Stomach smooth muscle (tissue), 2 donors: Measurements from ENCODE around the gene ARL6IP4.
"Not testable (repeated sequence)": the region's sequence is repeated elsewhere in the genome, so short reads cannot be mapped to it uniquely, and the experiment has no call there.

Experiments
- H3K27ac ChIP-seq: one replicate; pipeline ENCODE4 v1.7.0; 2013; ENCODE audit warnings: mild to moderate bottlenecking, low read length, inconsistent platforms
- H3K27me3 ChIP-seq, 2 donors: one replicate each; pipeline ENCODE4 v1.7.0; 2013; ENCODE audit warnings: low read length in 2 of 2; ENCODE audit not compliant: insufficient read depth in 2 of 2, control insufficient read depth in 1 of 2
- H3K36me3 ChIP-seq, 2 donors: one replicate each; pipeline ENCODE4 v1.7.0; 2013; ENCODE audit warnings: low read length in 2 of 2; ENCODE audit not compliant: control insufficient read depth in 2 of 2, insufficient read depth in 2 of 2
- H3K4me1 ChIP-seq: one replicate; pipeline ENCODE4 v1.7.0; 2013; ENCODE audit warnings: low read length; ENCODE audit not compliant: control insufficient read depth, insufficient read depth
- H3K4me3 ChIP-seq, 2 donors: one replicate each; pipeline ENCODE4 v1.7.0; 2013; ENCODE audit warnings: low read length in 2 of 2
- H3K9ac ChIP-seq, 2 donors: one replicate each; pipeline ENCODE4 v1.7.0; 2013; ENCODE audit warnings: low read length in 2 of 2, mild to moderate bottlenecking in 1 of 2
- H3K9me3 ChIP-seq, 2 donors: one replicate each; pipeline ENCODE4 v1.7.0; 2013; ENCODE audit warnings: low read length in 2 of 2; ENCODE audit not compliant: control insufficient read depth in 2 of 2
- donor health status: healthy.
- donor health status: Pancreatic carcinoma.

ARL6IP4 gene

GRCh38 chr12:122980183-122981035, at the start of gene ARL6IP4:
Gene ARL6IP4 (plus strand): TSS chr12:122980681. CDS start chr12:122981140, 459 bp downstream.
- no peaks in the 10 kb centered on the region for H3K27me3 ChIP-seq
- peak within 1 kb of the TSS; percentile 69 for H3K27ac ChIP-seq
- H3K36me3 ChIP-seq = peaks cover 0 to 17% of the 10 kb centered on the region in 2 donors
- no peaks in the 10 kb centered on the region for H3K9me3 ChIP-seq
- peak within 1 kb of the TSS; percentile 80 to 84 for H3K9ac ChIP-seq
- H3K4me1 ChIP-seq = peaks cover 80% of the 10 kb centered on the region
- peak within 1 kb of the TSS; percentile 87 to 89 for H3K4me3 ChIP-seq

GRCh38 chr12:122932207-122932606, 48.3 kb upstream of the ARL6IP4 start:
- no peaks in the 10 kb centered on the region for H3K9me3 ChIP-seq
- no peak overlapping the region for H3K27ac ChIP-seq
- H3K36me3 ChIP-seq = peaks cover 0 to 2% of the 10 kb centered on the region in 2 donors
- H3K4me3 ChIP-seq = no peak overlapping the region
- no peaks in the 10 kb centered on the region for H3K4me1 ChIP-seq
- H3K9ac ChIP-seq = no peak overlapping the region
- no peaks in the 10 kb centered on the region for H3K27me3 ChIP-seq

- H3K27ac ChIP-seq = no peak overlapping the region
- H3K27me3 ChIP-seq = no peaks in the 10 kb centered on the region
- H3K4me1 ChIP-seq = no peaks in the 10 kb centered on the region
- H3K4me3 ChIP-seq = no peak overlapping the region
- H3K9me3 ChIP-seq = no peaks in the 10 kb centered on the region
- H3K9ac ChIP-seq = no peak overlapping the region
- H3K36me3 ChIP-seq = peaks cover 0 to 5% of the 10 kb centered on the region in 2 donors
Observed at GRCh38 chr12:122934722-122935121, 45.8 kb upstream of the ARL6IP4 start.

DNA sequence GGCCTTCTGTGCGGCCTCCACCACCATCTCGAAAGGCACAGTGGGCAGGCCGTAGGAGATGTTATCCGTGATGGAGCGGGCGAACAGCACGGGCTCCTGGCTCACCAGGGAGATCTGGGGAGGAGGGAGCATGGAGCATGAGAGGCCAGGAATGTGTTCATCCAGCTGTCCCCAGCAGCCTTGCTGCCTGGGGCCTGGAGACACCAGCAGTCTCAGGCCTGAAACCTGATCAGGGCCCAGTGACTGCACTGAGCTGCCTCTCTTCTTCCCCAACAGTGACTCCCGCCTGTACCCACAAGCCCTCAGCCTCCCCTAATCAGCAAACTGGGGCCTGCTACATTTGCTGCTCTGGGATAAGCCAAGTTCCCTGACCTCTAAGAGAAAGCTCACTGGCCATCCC, 45.2 kb upstream of the ARL6IP4 start:
- Histone ChIP-seq H3K9ac (no peak overlapping the region), H3K27ac (no peak overlapping the region), H3K27me3 (no peaks in the 10 kb centered on the region), H3K9me3 (no peaks in the 10 kb centered on the region), H3K36me3 (peaks cover 0 to 5% of the 10 kb centered on the region in 2 donors), H3K4me1 (no peaks in the 10 kb centered on the region), H3K4me3 (no peak overlapping the region)

GRCh38 chr12:122937622-122938091, 42.8 kb upstream of the ARL6IP4 start:
- H3K27me3 ChIP-seq = no peaks in the 10 kb centered on the region
- peaks cover 0 to 3% of the 10 kb centered on the region in 2 donors for H3K36me3 ChIP-seq
- no peaks in the 10 kb centered on the region for H3K9me3 ChIP-seq
- no peak overlapping the region for H3K9ac ChIP-seq
- no peaks in the 10 kb centered on the region for H3K4me1 ChIP-seq
- H3K27ac ChIP-seq = no peak overlapping the region
- H3K4me3 ChIP-seq = no peak overlapping the region

DNA sequence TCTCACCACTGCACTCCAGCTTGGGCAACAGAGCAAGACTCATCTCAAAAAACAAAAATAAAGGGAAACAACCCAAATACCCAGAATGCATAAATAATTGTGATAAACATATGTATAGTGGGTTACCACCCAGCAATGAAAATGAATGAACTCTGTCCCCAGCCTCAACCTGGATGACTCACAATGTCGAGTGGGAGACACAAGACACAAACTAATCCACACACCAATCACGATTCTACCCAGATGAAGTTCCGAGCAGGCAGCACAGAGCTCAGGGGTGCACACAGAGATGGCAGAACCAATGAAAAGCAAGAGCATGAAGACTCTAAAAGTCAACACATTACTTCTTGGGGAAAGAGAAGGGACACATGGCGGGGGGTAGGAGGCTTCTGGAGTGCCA, 41.4 kb upstream of the ARL6IP4 start:
- Histone ChIP-seq H3K27me3 (no peaks in the 10 kb centered on the region), H3K36me3 (peaks cover 0 to 3% of the 10 kb centered on the region in 2 donors), H3K4me1 (peaks cover 3% of the 10 kb centered on the region), H3K4me3 (no peak overlapping the region), H3K9ac (no peak overlapping the region), H3K9me3 (no peaks in the 10 kb centered on the region), H3K27ac (no peak overlapping the region)

- not testable (repeated sequence) for H3K9ac ChIP-seq, H3K4me3 ChIP-seq, H3K9me3 ChIP-seq, H3K36me3 ChIP-seq, H3K27ac ChIP-seq, H3K4me1 ChIP-seq, H3K27me3 ChIP-seq
Observed at GRCh38 chr12:122941351-122941750, 39.1 kb upstream of the ARL6IP4 start.

DNA sequence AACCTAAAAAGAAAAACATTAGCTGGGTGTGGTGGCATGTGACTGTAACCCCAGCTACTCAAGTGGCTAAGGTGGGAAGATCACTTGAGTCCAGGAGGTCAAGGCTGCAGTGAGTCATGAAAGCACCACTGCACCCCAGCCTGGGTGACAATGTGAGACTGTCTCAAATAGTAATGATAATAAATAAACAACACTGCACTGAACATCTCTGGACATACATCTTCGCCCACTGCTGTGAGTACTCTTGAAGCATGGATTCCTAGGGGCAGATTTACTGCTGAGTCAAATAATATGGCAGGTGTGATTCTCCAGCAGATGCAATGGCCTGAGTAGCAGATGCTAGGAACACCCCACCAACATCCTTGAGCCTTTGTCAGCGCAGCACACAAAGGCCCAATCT, 37.8 kb upstream of the ARL6IP4 start:
- Histone ChIP-seq H3K4me3 (no peak overlapping the region), H3K27ac (no peak overlapping the region), H3K27me3 (no peaks in the 10 kb centered on the region), H3K9me3 (no peaks in the 10 kb centered on the region), H3K36me3 (peaks cover 0 to 3% of the 10 kb centered on the region in 2 donors), H3K4me1 (peaks cover 18% of the 10 kb centered on the region), H3K9ac (no peak overlapping the region)

GRCh38 chr12:122943196-122943595, 37.3 kb upstream of the ARL6IP4 start:
- H3K4me1 ChIP-seq = peaks cover 18% of the 10 kb centered on the region
- no peaks in the 10 kb centered on the region for H3K9me3 ChIP-seq
- H3K27ac ChIP-seq = no peak overlapping the region
- H3K36me3 ChIP-seq = no peaks in the 10 kb centered on the region
- H3K4me3 ChIP-seq = no peak overlapping the region
- H3K9ac ChIP-seq = no peak overlapping the region
- H3K27me3 ChIP-seq = no peaks in the 10 kb centered on the region

DNA sequence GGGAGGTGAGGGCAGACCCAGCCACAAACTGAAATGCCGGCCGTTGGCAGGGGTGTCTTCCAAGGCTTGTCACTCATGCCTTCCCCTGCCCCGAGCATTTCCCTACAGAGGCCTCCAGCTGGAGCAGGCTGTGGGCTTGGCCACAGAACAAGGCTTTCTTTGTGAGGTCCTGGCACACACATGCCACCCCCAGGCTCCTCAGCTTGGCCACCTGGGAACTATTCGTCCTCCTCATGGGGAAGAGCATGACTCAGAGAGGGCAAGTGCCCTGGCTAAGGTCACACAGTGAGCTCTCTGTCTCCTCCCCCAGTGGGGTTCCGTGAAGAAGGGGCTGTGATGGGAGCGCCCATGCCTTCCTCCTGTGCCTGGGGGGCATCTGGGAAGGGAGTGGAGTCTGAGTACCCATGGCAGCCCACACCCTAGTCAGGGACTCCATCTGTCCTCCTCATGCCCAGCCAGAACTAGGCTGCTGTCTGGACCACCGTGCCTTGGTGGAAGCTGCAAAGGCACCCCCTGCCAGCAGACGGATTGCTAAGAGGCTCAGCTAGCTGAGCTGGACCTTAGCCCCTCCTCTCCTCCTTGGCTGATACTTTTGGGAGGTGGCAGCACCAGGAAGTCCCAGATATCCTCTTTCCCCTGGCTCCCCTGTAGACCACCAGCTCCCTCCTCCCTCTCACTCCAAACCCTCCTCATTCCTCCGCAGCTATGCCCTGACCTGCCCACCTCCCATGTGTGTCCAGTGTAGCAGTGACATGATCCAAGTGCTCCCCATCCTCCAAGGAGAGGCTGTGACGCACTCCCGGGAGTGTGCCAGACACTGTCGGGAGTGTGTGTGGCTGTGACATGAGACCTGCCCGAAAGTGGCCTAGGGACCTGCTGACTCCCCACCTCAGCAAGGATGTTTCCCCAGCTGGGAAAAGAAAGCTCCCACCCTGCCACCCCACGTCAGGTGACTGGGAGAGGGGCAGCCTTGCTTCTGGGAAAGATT, 35.6 kb upstream of the ARL6IP4 start:
- H3K4me1 ChIP-seq = peaks cover 18% of the 10 kb centered on the region

More for the DNA sequence above, 35.6 kb upstream of the ARL6IP4 start:
- no peaks in the 10 kb centered on the region for H3K9me3 ChIP-seq
- no peak overlapping the region for H3K9ac ChIP-seq
- no peak overlapping the region for H3K27ac ChIP-seq
- no peak overlapping the region for H3K4me3 ChIP-seq
- no peaks in the 10 kb centered on the region for H3K36me3 ChIP-seq
- H3K27me3 ChIP-seq = no peaks in the 10 kb centered on the region
